GM12875 (cell line): ENCODE data around the gene FUS.

ENCODE experiments used
- H3K4me3 ChIP-seq: one replicate; pipeline ENCODE4 v1.5.1; 2011; ENCODE audit warnings: low read depth, low read length, control low read depth
- TF ChIP-seq, protein P1 (sequence below): IDR thresholded peaks from 2 replicates; pipeline ENCODE4 v1.5.1; 2011; ENCODE audit warnings: low read depth, mild to moderate bottlenecking, control low read depth, inconsistent platforms, low read length, moderate library complexity, borderline replicate concordance; ENCODE audit not compliant: insufficient read depth

The FUS gene

DNA sequence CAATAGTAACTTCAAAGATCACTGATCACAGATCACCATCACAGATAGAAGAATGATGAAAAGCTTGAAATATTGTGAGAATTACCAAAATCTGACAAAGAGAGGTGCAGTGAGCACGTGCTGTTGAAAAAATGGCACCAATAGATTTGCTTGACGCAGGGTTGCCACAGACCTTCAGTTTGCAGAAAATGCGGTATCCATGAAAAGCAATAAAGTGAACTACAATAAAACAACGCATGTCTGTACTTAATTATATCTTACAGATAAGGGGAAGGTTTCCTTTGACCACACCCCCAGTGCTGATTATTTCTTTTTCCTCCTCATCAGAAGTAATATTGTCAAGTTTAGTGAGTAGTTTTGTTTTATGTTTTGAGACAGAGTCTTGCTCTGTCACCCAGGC lies 58.1 kb downstream of the FUS start:
- TF ChIP-seq, protein P1, sequence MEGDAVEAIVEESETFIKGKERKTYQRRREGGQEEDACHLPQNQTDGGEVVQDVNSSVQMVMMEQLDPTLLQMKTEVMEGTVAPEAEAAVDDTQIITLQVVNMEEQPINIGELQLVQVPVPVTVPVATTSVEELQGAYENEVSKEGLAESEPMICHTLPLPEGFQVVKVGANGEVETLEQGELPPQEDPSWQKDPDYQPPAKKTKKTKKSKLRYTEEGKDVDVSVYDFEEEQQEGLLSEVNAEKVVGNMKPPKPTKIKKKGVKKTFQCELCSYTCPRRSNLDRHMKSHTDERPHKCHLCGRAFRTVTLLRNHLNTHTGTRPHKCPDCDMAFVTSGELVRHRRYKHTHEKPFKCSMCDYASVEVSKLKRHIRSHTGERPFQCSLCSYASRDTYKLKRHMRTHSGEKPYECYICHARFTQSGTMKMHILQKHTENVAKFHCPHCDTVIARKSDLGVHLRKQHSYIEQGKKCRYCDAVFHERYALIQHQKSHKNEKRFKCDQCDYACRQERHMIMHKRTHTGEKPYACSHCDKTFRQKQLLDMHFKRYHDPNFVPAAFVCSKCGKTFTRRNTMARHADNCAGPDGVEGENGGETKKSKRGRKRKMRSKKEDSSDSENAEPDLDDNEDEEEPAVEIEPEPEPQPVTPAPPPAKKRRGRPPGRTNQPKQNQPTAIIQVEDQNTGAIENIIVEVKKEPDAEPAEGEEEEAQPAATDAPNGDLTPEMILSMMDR: no peak
- H3K4me3 ChIP-seq: no peak overlapping the region
